HUES48 (cell line): ENCODE data around the gene ZRANB2.
A peak's percentile ranks its signal among the peaks of the same experiment; 100 is the strongest.

ENCODE experiments used
- H3K27ac ChIP-seq: one replicate; pipeline ENCODE4 v1.7.0; 2013; ENCODE audit warnings: low read depth, low read length, inconsistent platforms
- H3K27me3 ChIP-seq: 2 replicates; pipeline ENCODE4 v1.6.1; 2013; ENCODE audit warnings: mild to moderate bottlenecking, low read length; ENCODE audit not compliant: control insufficient read depth, insufficient read depth
- H3K36me3 ChIP-seq: 2 replicates; pipeline ENCODE4 v1.6.1; 2013; ENCODE audit warnings: low read length; ENCODE audit not compliant: control insufficient read depth, insufficient read depth
- H3K4me1 ChIP-seq: 2 replicates; pipeline ENCODE4 v1.6.1; 2013; ENCODE audit warnings: mild to moderate bottlenecking, low read length; ENCODE audit not compliant: control insufficient read depth, insufficient read depth
- H3K4me3 ChIP-seq: 2 replicates; pipeline ENCODE4 v1.5.1; 2013; ENCODE audit warnings: mild to moderate bottlenecking, low read depth, low read length
- H3K9ac ChIP-seq: 2 replicates; pipeline ENCODE4 v1.6.1; 2013; ENCODE audit warnings: mild to moderate bottlenecking, low read depth, low read length, moderate library complexity
- H3K9me3 ChIP-seq: 2 replicates; pipeline ENCODE4 v1.6.1; 2013; ENCODE audit warnings: low read length; ENCODE audit not compliant: control insufficient read depth, insufficient read depth

The ZRANB2 gene

DNA sequence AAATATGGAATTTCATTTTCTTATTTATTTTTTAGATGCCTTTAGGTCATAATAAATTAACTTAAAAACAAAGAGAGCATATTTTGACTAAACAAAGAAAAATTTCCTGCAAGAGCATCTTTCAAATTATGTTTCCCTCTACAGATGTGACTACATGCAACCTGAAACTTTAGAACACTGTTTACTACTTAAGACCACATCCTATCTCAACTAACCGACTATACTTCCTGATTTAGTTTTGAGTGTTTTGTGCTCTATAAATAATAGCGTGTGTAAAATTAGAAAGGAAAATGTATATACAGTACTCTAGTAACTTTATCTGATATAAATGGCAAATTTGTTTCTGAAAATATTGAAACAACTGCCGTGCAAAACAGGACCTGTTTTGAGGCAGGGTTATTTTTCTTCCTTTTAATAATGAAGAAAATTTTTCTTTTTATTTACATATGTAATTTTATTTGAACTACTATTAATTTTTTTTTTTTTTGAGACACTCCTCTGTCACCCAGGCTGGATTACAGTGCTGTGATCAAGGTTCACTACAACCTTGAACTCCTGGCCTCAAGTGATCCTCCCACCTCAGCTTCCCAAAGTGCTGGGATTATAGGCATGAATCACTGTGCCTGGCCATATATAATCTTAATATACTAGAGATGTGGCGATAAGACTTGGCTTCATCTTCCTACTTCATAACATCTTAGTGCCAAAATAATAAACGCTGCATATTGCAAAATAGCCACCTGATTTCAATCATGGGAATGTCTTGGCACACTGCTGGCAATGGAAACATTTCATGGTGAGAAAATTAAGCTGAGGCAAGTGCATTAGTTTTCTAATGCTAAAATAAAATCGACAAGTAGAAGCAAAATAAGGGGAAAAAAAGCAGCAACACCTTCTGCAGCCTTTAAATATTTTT lies 12.3 kb downstream of the ZRANB2 start:
- Histone ChIP-seq H3K4me1 (no peaks in the 10 kb centered on the region), H3K27ac (no peak overlapping the region), H3K9me3 (no peaks in the 10 kb centered on the region), H3K4me3 (no peak overlapping the region), H3K36me3 (peaks cover 100% of the 10 kb centered on the region), H3K27me3 (no peaks in the 10 kb centered on the region), H3K9ac (no peak overlapping the region)

DNA sequence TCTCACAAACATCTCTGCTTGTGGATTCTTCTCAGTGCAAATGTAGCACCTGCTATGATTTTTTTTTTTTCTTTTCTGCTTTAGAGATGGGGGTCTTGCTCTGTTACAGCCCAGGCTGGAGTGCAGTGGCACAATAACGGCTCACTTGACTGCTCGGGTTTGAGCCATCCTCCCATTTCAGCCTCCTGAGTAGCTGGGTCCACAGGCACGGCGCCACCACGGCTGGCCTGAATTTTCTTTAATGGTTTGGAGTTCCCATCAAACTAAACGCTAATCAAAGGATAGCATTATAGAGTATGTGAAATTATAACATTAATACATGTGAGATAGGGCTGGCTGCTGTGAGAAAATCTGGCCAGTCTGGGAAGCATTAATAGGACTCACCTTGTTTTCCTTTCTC lies 26.0 kb downstream of the ZRANB2 start:
- Histone ChIP-seq H3K4me1 (no peaks in the 10 kb centered on the region), H3K27ac (no peak overlapping the region), H3K4me3 (no peak overlapping the region), H3K9me3 (no peaks in the 10 kb centered on the region), H3K27me3 (0 out of 2 replicates have a peak, but pooled peaks cover 1% of the 10 kb centered on the region), H3K36me3 (peaks cover 24% of the 10 kb centered on the region), H3K9ac (no peak overlapping the region)

DNA sequence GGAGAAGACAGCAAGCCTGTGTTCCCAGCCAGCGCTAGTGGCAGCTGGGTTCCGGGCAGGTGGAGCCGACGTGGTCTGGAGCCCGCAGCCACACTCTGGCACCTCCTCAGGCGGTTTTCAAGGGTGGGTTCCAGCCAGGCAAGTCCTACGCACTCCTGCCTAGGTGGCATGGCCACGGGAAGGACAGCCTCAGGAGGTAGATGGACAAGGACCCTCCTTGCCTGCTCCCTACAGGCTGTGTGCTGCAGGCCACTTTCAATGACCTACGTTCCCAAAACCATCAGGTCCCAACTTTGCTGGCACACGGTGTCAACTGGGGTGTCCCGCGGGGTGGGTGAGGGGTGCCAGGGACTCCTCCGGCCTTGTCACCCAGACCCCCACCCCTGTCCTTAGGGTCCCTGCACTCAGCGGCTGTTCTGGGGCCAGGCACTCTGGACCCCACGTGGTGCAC lies 26.5 kb downstream of the ZRANB2 start:
- H3K4me3 ChIP-seq: no peak overlapping the region
- peaks cover 5% of the 10 kb centered on the region; the same call in 1 of the 2 replicates for H3K27me3 ChIP-seq
- H3K4me1 ChIP-seq: no peaks in the 10 kb centered on the region
- peaks cover 20% of the 10 kb centered on the region for H3K36me3 ChIP-seq
- H3K9ac ChIP-seq: no peak overlapping the region
- no peaks in the 10 kb centered on the region for H3K9me3 ChIP-seq
- no peak overlapping the region for H3K27ac ChIP-seq

DNA sequence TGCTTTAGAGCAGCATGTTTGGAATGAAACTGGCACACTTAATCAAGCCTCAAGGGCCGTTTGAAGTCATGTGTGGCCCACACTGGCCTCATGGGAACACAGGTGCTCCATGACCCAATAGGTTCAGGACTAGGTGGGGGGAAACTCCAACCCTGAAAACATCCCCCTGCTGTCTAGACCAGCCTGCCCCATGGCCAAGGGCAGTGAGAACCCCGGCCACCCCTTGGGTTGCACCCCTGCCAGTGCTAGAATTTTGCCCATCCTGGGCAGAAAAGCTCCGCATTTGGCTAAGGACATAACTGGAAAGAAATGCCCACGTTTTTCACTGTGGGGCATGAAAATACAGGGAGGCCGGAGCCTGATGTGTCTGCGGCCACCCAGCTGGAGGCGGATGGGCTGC lies 27.1 kb downstream of the ZRANB2 start:
- no peaks in the 10 kb centered on the region for H3K9me3 ChIP-seq
- no peak overlapping the region for H3K9ac ChIP-seq
- no peak overlapping the region for H3K27ac ChIP-seq
- no peak overlapping the region for H3K4me3 ChIP-seq
- H3K36me3 ChIP-seq: peaks cover 15% of the 10 kb centered on the region
- no peaks in the 10 kb centered on the region for H3K4me1 ChIP-seq
- H3K27me3 ChIP-seq: peaks cover 10% of the 10 kb centered on the region

- H3K9me3 ChIP-seq: no peaks in the 10 kb centered on the region
- no peak overlapping the region for H3K27ac ChIP-seq
- peaks cover 1% of the 10 kb centered on the region; the same call in 1 of the 2 replicates for H3K4me1 ChIP-seq
- H3K9ac ChIP-seq: no peak overlapping the region
- H3K27me3 ChIP-seq: peaks cover 16% of the 10 kb centered on the region
- peaks cover 10% of the 10 kb centered on the region for H3K36me3 ChIP-seq
- no peak overlapping the region for H3K4me3 ChIP-seq
These were observed 27.7 kb downstream of the ZRANB2 start for GRCh38 chr1:71053146-71053545.

GRCh38 chr1:71049951-71050598 lies 30.8 kb downstream of the ZRANB2 start:
- Histone ChIP-seq H3K4me3 (no peak overlapping the region), H3K4me1 (peaks cover 5% of the 10 kb centered on the region; the same call in 1 of the 2 replicates), H3K36me3 (no peaks in the 10 kb centered on the region), H3K9me3 (no peaks in the 10 kb centered on the region), H3K27me3 (peaks cover 37% of the 10 kb centered on the region), H3K9ac (no peak overlapping the region), H3K27ac (no peak overlapping the region)

DNA sequence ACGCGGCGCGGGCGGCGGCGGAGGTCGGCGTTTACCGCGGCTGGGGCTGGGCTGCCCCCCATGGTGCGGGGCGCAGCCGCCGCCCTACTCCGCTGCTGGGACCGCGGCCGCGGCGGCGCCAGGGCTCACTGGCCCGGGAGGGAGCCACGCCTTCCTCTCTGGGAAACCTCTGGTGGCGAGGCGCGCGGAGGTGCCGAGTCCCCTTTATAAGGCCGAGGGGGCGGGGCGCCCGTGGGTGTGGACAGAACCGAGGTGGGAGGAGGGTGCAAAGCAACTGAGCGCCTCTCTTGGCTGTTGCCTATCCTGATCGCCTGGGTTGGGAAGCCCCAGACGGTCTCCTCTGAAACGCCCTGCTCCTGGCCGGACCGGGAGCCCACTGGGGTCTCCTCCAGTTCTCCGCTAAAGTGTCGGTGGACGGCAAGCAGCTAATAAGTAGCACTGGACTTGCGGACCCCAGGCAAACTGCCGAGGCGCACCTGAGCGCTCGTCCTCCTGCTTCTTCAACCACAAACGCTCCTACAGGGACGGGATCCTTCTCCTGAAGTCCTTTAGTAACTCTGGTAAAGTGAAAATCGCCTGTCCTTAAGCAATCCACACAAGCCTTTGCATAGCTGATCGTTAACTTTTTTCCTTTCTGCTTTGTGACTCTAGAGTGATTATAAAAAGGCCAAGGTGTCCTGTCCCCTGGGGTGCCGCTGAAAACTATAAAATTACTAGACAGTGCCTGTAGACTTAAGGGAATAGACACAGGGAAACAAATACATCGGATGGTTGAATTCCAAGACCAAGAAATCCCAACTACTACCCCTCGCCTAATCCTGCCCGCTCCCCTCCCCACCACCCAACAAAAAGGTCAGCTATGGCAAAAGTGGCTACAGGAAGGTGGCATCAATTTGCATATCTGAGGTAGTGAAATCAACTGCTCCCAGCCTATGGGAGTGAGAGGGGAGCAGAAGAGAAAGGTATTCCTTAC lies 32.9 kb downstream of the ZRANB2 start, which contains the start of gene PTGER3:
Gene PTGER3, minus strand, starts transcription at position 182 of the 973 bp plus-strand sequence. CDS start 239 bp downstream, outside the sequence.
- 0 out of 2 replicates have a peak within 1 kb of the TSS, but pooled peaks have one; percentile 28 for H3K9ac ChIP-seq
- H3K4me3 ChIP-seq: peak within 1 kb of the TSS; percentile 64
- H3K4me1 ChIP-seq: peaks cover 5% of the 10 kb centered on the region; the same call in 1 of the 2 replicates
- no peaks in the 10 kb centered on the region for H3K36me3 ChIP-seq
- no peak within 1 kb of the TSS for H3K27ac ChIP-seq
- H3K27me3 ChIP-seq: peaks cover 37% of the 10 kb centered on the region
- H3K9me3 ChIP-seq: no peaks in the 10 kb centered on the region

- Histone ChIP-seq H3K9ac (no peak overlapping the region), H3K27ac (no peak overlapping the region), H3K27me3 (peaks cover 37% of the 10 kb centered on the region), H3K9me3 (no peaks in the 10 kb centered on the region), H3K36me3 (no peaks in the 10 kb centered on the region), H3K4me3 (peak overlapping the region; percentile 64), H3K4me1 (peaks cover 5% of the 10 kb centered on the region; the same call in 1 of the 2 replicates)
These were observed 33.8 kb downstream of the ZRANB2 start for GRCh38 chr1:71046891-71047634.

DNA sequence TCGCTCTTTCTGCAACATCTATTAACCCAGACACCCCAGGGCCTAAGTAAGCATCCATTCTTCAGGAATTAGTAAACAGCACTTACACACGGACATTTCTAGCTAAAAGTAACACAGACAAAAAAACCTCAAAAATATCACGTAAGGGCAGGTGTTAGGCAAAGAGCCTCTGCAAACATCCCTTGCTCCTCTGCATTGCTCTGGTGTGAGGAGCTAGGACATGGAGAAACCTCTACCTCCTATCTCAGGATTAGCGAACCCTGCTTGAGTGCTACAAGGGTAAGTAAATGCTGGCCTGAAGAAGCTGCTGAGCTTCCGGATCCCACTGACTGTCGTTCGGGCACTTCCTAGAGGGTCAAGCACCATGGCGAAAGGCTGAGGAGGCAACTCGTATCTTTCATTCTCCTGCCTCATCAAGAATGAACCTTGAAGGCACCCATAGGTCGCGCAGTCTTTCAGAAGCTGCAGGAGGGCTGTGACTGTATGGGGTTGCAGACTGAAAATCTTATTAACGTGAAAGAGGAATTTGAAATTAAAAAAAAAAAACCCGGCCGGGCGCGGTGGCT lies 35.3 kb downstream of the ZRANB2 start:
- Histone ChIP-seq H3K36me3 (no peaks in the 10 kb centered on the region), H3K27me3 (peaks cover 37% of the 10 kb centered on the region), H3K9me3 (no peaks in the 10 kb centered on the region), H3K4me3 (no peak overlapping the region), H3K9ac (no peak overlapping the region), H3K27ac (no peak overlapping the region), H3K4me1 (peaks cover 5% of the 10 kb centered on the region; the same call in 1 of the 2 replicates)
